Ovary (tissue), 3 donors: Measurements from ENCODE around the gene DSCAML1.

Experiments
- EP300 ChIP-seq: sonication (generic); formaldehyde crosslinking; IDR thresholded peaks from one replicate; pipeline ENCODE4 v1.6.1; 2017; ENCODE audit warnings: antibody characterized with exemption
- POLR2A ChIP-seq: fragments of 450-650 bp; IDR thresholded peaks from one replicate; pipeline ENCODE4 v1.6.1; 2017; ENCODE audit warnings: antibody characterized with exemption, mild to moderate bottlenecking, moderate library complexity
- TF ChIP-seq, protein P1 (sequence below), 3 donors: fragments of 450-650 bp in 2 of 3; fragments of 200-600 bp in 1 of 3; IDR thresholded peaks; one replicate each; pipeline versions ENCODE4 v1.5.1 to v1.8.0; 2016 to 2022; ENCODE audit warnings: antibody characterized with exemption in 3 of 3, mild to moderate bottlenecking in 1 of 3
- donor health status: DM: no; HTN: no; CAD: no.

DNA sequence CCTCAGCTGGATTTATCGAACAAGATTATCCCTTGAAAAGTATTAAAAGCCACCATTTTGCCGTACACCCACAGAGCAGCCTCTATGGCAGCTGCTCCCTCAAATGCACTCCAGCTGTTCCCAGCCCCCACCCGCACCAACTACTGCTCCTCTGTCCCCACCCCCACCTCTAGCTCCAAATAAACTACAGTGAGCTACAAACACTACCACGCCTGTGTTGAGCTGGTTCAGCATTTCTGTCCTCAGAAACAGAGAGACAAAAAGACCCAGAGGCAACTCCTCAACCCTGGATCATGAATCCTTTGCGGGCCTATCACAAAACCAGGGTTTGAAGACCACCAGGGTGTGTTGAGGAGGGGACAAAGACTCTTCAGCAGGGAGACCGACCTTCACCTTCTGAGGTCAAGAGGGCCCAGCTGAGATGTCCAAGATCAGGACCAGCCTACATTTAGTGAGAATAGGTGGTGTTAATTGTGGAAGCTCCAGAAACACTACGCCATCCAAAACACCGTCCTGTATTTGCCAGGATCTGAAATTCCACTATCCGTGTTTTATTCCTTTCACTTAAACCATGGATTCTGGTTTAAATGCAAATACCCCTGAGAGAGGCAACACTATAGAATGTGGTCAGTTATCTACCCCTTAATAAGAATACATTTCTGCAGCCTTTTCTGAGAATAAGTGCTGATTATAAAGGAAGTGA lies 195.9 kb downstream of the DSCAML1 start:
- TF ChIP-seq, protein P1, sequence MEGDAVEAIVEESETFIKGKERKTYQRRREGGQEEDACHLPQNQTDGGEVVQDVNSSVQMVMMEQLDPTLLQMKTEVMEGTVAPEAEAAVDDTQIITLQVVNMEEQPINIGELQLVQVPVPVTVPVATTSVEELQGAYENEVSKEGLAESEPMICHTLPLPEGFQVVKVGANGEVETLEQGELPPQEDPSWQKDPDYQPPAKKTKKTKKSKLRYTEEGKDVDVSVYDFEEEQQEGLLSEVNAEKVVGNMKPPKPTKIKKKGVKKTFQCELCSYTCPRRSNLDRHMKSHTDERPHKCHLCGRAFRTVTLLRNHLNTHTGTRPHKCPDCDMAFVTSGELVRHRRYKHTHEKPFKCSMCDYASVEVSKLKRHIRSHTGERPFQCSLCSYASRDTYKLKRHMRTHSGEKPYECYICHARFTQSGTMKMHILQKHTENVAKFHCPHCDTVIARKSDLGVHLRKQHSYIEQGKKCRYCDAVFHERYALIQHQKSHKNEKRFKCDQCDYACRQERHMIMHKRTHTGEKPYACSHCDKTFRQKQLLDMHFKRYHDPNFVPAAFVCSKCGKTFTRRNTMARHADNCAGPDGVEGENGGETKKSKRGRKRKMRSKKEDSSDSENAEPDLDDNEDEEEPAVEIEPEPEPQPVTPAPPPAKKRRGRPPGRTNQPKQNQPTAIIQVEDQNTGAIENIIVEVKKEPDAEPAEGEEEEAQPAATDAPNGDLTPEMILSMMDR (IDR thresholded peaks at IDR 0.05), result no peak
- TF ChIP-seq POLR2A (no peak), EP300 (no peak)
